Measurements from ENCODE around the gene TSNAX.

TSNAX gene

GRCh38 chr1:231518485-231519034 lies 9.9 kb upstream of the TSNAX start:
- TF ChIP-seq POLR2AphosphoS5 (IDR thresholded peaks at IDR 0.05; ENCODE audit: low read depth, low read length) (no peak), TAF1 (IDR thresholded peaks at IDR 0.05; ENCODE audit: borderline replicate concordance, insufficient read depth, low read length) (no peak), FOXP2 (optimal IDR thresholded peaks at IDR 0.05; ENCODE audit: borderline replicate concordance, extremely low read depth, extremely low read length, insufficient read depth) (no peak), SIN3A (IDR thresholded peaks at IDR 0.05; ENCODE audit: borderline replicate concordance, insufficient read depth, low read length) (no peak)
- TF ChIP-seq, protein P1, sequence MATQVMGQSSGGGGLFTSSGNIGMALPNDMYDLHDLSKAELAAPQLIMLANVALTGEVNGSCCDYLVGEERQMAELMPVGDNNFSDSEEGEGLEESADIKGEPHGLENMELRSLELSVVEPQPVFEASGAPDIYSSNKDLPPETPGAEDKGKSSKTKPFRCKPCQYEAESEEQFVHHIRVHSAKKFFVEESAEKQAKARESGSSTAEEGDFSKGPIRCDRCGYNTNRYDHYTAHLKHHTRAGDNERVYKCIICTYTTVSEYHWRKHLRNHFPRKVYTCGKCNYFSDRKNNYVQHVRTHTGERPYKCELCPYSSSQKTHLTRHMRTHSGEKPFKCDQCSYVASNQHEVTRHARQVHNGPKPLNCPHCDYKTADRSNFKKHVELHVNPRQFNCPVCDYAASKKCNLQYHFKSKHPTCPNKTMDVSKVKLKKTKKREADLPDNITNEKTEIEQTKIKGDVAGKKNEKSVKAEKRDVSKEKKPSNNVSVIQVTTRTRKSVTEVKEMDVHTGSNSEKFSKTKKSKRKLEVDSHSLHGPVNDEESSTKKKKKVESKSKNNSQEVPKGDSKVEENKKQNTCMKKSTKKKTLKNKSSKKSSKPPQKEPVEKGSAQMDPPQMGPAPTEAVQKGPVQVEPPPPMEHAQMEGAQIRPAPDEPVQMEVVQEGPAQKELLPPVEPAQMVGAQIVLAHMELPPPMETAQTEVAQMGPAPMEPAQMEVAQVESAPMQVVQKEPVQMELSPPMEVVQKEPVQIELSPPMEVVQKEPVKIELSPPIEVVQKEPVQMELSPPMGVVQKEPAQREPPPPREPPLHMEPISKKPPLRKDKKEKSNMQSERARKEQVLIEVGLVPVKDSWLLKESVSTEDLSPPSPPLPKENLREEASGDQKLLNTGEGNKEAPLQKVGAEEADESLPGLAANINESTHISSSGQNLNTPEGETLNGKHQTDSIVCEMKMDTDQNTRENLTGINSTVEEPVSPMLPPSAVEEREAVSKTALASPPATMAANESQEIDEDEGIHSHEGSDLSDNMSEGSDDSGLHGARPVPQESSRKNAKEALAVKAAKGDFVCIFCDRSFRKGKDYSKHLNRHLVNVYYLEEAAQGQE (IDR thresholded peaks at IDR 0.05; ENCODE audit: insufficient read depth in 1 of 2, low read depth in 2 of 2, low read length in 2 of 2) = no peak

DNA sequence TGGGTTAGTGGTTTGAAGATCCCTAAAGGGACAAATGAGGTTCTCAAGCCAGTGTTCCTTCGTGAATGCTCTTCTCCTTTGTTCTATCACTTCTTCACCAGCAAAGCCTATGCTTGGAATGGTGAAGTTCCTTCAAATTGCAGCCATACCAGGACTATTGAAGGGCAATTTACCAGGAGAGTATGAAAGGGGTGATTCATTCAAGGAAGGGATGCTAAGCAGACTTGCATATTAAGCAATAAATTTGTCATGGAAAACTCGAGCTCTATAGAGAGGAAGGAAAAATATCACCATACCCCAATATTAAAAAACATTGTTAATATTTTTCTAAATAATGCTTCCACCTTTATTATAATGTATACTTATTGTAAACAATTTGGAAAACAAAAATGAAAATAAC lies 9.3 kb upstream of the TSNAX start:
- no peak for TF ChIP-seq TAF1 (IDR thresholded peaks at IDR 0.05; ENCODE audit: borderline replicate concordance, insufficient read depth, low read length)
- TF ChIP-seq, protein P1 (IDR thresholded peaks at IDR 0.05; ENCODE audit: insufficient read depth in 1 of 2, low read depth in 2 of 2, low read length in 2 of 2) = no peak
- no peak for TF ChIP-seq FOXP2 (optimal IDR thresholded peaks at IDR 0.05; ENCODE audit: borderline replicate concordance, extremely low read depth, extremely low read length, insufficient read depth)
- no peak for TF ChIP-seq POLR2AphosphoS5 (IDR thresholded peaks at IDR 0.05; ENCODE audit: low read depth, low read length)
- no peak for TF ChIP-seq SIN3A (IDR thresholded peaks at IDR 0.05; ENCODE audit: borderline replicate concordance, insufficient read depth, low read length)

GRCh38 chr1:231522038-231522437 lies 6.4 kb upstream of the TSNAX start:
- no peak for TF ChIP-seq TAF1 (IDR thresholded peaks at IDR 0.05; ENCODE audit: borderline replicate concordance, insufficient read depth, low read length)
- TF ChIP-seq FOXP2 (optimal IDR thresholded peaks at IDR 0.05; ENCODE audit: borderline replicate concordance, extremely low read depth, extremely low read length, insufficient read depth) = no peak
- TF ChIP-seq POLR2AphosphoS5 (IDR thresholded peaks at IDR 0.05; ENCODE audit: low read depth, low read length) = no peak

DNA sequence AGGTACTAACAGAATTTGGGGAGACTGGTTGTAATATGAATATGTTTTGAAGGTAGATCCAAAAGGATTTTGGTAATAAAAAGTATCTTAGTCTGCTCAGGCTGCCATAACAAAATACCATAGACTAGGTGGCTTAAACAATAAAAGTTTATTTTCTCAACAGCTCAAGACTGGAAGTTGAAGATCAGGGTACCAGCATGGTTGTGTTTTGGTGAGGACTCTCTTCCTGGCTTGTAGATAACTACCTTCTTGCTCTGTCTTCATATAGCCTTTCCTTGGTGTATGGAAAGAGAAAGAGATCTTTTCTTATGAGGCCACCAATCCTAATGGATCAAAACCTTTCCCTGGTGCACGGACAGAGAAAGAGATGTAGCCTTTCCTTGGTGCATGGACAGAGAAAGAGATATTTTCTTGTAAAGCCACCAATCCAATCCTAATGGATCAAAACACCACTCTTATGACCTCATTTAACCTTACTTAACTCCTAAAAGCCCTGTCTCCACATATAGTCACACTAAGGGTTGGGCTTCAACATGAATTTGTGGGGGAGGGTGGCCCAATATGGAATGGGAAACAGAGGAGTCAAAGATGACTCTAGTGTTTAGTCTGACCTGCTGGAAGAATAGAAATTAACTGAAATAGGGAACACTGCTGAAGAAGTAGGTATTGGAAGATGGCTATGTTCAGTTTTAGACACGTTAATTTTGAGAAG lies 5.4 kb upstream of the TSNAX start:
- TF ChIP-seq, protein P1 (IDR thresholded peaks at IDR 0.05; ENCODE audit: insufficient read depth in 1 of 2, low read depth in 2 of 2, low read length in 2 of 2) = no peak
- TF ChIP-seq POLR2AphosphoS5 (IDR thresholded peaks at IDR 0.05; ENCODE audit: low read depth, low read length) = no peak
- TF ChIP-seq TAF1 (IDR thresholded peaks at IDR 0.05; ENCODE audit: borderline replicate concordance, insufficient read depth, low read length) = no peak
- no peak for TF ChIP-seq SIN3A (IDR thresholded peaks at IDR 0.05; ENCODE audit: borderline replicate concordance, insufficient read depth, low read length)
- TF ChIP-seq FOXP2 (optimal IDR thresholded peaks at IDR 0.05; ENCODE audit: borderline replicate concordance, extremely low read depth, extremely low read length, insufficient read depth) = no peak

DNA sequence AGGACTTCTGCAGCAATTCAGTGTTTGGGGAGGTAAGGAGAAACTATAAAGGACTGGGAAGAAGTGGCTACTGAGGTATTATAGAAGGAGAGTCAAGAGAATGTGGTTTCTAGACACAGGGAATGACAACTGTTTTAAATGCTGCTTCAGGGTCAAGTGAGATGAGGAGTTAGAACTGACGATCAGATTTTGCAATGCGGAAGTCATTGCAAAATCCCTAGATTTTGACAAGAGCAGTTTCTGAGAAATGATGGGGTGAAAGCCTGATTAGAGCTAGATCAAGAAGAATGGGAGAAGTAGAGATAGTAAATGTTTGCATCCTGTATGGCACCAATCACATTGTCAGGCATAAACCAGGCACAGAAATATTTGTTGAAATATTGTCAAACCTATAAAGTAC lies 4.7 kb upstream of the TSNAX start:
- TF ChIP-seq, protein P1 (IDR thresholded peaks at IDR 0.05; ENCODE audit: insufficient read depth in 1 of 2, low read depth in 2 of 2, low read length in 2 of 2) = no peak
- TF ChIP-seq TAF1 (IDR thresholded peaks at IDR 0.05; ENCODE audit: borderline replicate concordance, insufficient read depth, low read length) = no peak
- no peak for TF ChIP-seq SIN3A (IDR thresholded peaks at IDR 0.05; ENCODE audit: borderline replicate concordance, insufficient read depth, low read length)
- no peak for TF ChIP-seq FOXP2 (optimal IDR thresholded peaks at IDR 0.05; ENCODE audit: borderline replicate concordance, extremely low read depth, extremely low read length, insufficient read depth)

Measured in PFSK-1 (cell line).